NCI-H774 (cell line): ENCODE data around the gene TTC3.
A peak's percentile ranks its signal among the peaks of the same experiment; 100 is the strongest.
"Not testable (repeated sequence)": the region's sequence is repeated elsewhere in the genome, so short reads cannot be mapped to it uniquely, and the experiment has no call there.

Source experiments
- DNase-seq: peaks from one replicate; lab custom pipeline; 2025; lab: John Stamatoyannopoulos, UW

TTC3 gene, protein sequence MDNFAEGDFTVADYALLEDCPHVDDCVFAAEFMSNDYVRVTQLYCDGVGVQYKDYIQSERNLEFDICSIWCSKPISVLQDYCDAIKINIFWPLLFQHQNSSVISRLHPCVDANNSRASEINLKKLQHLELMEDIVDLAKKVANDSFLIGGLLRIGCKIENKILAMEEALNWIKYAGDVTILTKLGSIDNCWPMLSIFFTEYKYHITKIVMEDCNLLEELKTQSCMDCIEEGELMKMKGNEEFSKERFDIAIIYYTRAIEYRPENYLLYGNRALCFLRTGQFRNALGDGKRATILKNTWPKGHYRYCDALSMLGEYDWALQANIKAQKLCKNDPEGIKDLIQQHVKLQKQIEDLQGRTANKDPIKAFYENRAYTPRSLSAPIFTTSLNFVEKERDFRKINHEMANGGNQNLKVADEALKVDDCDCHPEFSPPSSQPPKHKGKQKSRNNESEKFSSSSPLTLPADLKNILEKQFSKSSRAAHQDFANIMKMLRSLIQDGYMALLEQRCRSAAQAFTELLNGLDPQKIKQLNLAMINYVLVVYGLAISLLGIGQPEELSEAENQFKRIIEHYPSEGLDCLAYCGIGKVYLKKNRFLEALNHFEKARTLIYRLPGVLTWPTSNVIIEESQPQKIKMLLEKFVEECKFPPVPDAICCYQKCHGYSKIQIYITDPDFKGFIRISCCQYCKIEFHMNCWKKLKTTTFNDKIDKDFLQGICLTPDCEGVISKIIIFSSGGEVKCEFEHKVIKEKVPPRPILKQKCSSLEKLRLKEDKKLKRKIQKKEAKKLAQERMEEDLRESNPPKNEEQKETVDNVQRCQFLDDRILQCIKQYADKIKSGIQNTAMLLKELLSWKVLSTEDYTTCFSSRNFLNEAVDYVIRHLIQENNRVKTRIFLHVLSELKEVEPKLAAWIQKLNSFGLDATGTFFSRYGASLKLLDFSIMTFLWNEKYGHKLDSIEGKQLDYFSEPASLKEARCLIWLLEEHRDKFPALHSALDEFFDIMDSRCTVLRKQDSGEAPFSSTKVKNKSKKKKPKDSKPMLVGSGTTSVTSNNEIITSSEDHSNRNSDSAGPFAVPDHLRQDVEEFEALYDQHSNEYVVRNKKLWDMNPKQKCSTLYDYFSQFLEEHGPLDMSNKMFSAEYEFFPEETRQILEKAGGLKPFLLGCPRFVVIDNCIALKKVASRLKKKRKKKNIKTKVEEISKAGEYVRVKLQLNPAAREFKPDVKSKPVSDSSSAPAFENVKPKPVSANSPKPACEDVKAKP (N-terminal part only)

DNA sequence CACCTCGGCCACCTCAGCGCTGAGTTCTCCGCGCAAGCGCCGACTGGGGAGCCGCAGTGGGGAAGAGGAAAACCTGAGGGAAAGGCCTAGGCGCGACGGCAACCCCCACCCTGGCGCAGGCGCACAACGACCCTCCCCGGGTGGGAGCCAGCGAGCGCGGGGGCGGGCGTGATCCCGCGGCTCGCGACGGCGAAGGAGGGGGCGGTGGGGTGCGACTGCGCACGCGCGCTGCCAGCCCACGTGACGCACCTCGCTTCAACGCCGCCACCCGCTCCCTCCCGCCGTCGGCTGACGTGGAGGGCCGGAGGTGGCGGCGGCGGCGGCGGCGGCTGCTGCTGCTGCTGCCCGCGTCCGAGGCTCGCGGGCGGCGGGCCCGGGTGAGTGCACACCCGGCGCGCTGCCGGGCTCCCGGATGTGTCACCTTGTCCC, at the start of gene TTC3, which contains the start of gene PIGP:
TTC3 (plus strand) TSS at position 267 of the 429 bp plus-strand sequence. CDS start 14,004 bp downstream, outside the sequence.
PIGP (minus strand) TSS at position 84 of the 429 bp plus-strand sequence. CDS start 556 bp downstream, outside the sequence.
- DNase-seq = peak; percentile 95

DNA sequence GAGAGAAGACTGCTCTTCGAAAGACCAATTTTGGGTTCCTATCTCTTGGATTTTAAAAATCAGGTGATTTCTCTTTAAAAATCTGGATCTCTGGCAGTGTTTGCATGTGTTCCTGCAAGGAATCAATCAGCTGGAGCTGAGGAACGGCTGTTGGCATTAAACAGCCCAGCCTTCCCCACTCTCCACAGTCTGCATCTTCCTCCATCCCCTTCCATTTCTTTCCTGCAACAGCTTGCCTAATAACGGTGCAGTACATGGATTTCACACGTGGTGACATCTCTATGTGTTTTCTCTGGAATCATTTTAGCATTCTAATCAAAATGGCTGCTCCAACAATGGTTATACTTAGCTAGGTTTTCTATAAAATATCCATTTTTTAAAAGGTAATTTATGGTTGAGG, 46.6 kb upstream of the TTC3 start:
- DNase-seq = no peak

DNA sequence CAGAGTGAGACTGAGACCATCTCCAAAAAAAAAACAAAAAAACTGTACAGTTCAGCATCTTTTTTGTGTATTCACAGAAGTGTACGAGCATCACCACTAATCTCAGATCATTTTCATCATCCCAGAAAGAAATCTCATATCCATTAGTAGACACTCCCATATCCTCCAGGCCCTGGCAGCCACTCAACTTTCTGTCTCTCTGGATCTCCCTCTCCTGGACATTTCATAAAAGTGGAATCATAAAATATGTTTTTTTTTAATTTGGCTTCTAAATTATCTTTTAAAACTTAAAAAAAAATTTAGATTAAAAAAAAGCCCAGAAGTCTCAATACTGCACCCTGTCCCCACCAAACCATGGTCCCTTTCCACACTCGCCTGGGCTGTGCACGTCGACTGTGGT, 44.5 kb upstream of the TTC3 start:
- no peak for DNase-seq

DNA sequence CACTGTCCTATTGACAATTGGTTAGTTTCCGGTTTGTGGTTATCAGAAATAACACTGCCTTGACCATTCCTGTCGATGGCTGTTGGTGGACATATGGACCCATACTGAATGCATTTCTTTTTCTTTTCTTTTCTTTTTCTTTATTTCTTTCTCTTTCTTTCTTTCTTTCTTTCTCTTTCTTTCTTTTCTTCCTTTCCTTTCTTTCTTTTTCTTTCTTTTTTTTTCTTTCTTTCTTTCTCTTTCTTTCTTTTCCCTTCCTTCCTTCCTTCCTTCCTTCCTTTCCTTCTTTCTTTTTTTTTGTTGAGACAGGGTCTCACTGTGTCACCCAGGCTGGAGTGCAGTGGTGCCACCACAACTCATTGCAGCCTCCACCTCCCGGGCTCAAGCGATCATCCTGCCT, 42.2 kb upstream of the TTC3 start:
- no peak for DNase-seq

DNA sequence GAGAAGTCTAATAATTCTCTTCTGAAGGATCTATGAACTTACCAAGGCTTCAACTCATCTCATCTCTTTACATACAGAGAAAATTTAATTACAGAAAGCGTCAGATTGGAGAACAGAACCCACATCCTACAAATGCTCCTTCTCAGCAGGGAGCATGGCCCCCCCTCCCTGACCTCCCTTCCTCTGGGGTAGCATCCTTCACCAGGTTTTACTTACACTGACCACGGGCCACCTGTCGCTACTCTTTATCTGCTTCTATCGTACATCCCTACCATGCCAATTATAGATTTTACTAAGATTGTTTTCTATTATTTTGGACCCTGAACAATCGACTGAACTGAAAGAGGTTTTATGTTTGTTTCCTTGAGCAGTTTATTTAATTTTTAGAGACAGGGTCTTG, 40.8 kb upstream of the TTC3 start:
- no peak for DNase-seq

DNA sequence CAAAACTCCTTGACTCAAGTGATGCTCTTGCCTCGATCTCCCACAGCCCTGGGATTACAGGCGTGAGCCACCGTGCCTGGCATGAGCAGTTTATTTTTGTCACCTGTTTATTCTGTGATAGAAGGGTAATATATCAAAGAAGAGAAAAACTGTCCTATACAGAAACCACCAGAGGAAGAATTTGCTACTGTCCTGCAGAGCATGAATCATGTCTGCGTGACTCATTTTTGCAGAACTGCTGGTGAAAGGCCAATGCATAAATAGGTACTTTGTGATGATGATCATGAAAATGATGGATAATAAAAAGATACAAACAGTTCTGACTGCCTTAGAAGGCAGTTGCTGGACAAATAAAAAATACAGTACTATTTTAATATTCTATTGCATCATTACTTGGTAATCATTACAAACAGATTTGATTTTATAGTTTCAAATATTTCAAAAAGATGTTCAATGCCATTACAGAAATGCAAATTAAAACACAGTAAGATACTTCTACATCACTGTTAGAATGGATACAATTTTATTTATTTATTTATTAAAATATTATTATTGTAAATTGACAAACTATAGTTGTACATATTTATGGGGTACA, 40.1 kb upstream of the TTC3 start:
- no peak for DNase-seq

DNA sequence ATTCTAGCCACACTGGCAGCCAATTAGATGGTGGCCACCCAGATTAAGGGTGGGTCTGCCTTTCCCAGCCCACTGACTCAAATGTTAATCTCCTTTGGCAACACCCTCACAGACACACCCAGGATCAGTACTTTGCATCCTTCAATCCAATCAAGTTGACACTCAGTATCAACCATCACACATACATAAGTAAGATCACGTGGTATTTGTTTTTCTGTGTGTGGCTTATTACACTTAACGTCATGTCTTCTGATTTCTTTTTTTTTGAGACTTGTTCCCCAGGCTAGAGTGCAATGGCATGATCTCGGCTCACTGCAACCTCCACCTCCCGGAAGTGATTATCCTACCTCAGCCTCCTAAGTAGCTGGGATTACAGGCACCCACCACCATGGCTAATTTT, 38.7 kb upstream of the TTC3 start:
- not testable (repeated sequence) for DNase-seq

DNA sequence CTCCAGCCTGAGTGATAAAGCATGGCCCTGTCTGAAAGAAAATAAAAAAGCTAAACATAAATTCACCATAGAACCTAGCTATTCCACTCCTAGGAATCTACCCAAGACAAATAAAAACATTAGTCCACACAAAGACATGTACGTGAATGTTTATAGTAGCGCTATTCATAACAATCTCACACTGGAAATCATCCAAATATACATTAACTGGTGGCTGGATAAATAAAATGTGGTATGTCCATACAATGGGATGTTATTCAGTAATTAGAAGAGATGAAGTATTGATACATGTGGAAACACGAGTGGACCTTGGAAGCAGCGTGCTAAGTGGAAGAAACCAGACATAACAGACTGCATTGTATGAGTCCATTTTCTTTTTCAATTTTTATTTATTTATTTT, 36.9 kb upstream of the TTC3 start:
- DNase-seq = no peak

DNA sequence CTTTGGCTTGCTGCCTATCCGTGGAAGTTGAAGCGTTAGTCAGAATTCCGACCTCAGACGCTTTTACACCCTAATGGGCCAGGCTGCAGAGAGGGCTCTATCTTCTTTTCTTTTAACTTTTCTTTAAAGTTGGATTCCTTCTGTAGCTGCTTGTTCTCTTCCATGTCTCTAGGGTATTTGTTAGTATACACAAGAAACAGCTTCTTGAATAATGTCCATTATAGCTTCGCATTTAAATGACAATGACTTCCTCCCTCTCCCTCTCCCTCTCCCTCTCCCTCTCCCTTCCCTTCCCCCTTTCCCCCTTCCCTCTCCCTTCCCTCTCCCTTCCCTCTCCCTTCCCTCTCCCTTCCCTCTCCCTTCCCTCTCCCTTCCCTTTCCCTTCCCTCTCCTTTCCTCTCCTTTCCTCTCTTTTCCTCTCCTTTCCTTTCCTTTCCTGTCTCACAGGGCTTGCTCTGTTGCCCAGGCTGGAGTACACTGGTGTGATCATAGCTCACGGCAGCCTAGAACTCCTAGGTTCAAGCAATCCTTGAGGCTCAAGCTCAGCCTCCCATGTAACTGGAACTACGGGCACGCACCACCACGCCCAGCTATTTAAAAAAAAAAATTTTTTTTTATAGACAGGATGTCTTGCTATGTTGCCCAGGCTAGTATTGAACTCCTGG, 33.5 kb upstream of the TTC3 start:
- no peak for DNase-seq

DNA sequence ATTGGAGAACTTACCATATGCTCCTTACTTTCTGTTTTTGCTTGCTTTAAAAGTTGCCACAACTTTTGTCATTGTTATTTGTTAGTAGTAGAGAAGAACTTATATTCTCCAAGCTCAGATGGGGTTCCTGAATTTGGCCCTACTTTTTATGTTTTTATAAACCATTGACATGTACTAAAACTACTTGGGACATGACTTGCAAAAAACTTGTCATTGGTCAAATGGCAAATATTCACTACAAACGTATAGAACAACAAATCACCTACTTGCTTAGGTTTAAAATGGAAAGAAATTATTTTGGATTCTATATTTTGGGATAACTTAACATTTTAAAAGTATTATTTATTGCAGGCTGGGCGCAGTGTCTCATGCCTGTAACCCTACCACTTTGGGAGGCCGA, 32.8 kb upstream of the TTC3 start:
- DNase-seq = no peak

DNA sequence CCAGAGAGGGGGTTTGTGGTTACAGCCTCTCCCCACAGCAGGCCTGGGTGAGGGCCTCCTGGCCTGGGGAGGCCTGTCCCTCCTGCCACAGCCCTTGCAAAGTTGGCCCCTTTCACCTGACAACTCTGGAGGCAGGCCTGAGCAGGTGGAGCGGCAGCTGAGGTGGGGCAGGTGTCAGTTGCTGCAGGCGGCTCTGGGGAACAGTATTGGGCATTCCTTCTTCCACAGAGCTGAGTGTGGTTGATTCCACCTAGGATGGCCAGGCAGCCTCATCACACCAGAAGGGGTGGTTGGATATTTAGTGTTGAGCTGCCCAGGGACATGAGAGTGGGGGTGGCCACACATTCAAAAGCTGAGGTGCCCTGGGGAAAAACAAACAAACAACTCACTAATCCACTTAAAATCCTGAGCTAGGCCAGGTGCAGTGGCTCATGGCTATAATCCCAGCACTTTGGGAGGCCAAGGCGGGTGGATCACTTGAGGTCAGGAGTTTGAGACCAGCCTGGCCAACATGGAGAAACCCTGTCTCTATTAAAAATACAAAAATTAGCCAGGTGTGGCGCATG, 31.3 kb upstream of the TTC3 start:
- peak; percentile 56 for DNase-seq

DNA sequence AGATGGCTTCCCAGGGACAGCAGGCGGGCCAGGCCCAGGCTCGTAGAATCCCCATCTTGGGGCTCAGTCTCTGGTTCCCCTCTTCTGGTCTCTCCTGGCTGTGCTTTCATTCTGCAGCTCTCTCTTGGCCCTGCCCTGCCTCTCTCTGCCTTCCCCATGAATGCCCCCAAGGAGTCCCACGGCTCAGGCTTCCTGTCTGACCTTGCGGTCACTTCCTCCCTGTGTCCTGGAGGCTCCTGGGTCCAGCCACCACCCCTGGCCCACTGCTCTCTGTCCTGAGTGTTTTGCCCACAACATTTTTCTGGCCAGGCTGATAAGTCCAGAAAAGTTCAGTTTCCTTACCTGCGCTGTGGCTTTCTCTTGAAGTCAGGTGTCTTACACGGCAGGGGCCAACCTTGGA, 29.2 kb upstream of the TTC3 start:
- no peak for DNase-seq

DNA sequence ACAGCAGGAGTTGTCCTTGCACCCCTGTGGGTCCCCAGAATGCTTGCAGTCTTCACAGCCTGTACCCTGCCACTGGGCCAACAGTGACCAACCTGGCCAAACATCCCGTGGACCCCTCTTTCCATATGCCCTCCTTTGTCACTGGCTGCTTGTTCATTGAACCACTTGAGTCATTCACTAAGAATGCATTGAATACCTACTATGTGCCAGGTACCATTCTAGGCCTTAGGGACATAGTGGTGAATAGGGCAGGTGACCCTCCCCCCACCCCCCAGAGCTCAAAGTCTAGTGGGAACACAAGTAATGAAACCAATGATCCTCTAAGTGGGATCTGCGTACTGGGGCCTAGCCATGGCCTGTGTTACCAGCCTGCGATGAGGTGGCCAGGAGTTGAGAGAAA, 28.4 kb upstream of the TTC3 start:
- DNase-seq = no peak

DNA sequence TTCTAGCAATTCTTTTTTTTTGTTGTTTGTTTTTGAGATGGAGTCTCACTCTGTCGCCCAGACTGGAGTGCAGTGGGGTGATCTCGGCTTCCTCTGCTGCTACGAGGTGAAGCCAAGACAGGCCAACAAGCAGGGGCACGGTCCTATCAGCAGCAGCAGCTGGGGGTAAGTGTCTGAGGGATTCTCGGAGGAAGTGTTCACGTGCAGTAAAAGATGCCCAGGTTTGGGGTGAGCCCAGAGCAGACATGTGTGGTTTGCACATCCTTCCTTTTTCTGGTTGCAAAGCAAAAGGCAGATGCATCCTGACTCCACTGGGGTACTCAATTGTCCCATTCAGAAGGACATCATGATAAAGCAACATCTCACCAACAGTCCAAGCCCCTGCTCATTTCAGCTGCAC, 27.9 kb upstream of the TTC3 start:
- DNase-seq = no peak

DNA sequence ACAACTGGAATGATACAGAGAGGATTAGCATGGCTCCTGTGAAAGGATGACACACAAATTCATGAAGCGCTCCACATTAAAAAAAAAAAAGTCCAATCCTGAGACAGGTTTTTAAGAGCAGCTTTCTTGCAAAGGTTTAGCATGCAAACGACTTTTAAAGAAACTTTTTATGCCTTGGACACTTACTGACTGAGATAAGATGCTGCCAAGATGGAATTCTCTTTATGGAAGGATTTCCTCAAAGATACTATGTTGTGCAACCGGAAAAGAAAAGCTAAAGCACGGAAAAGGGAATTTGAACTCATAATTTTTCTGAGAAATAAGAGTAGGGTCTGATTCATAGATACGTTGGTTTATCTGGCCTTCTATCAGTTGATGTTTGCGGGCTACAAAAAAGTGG, 27.5 kb upstream of the TTC3 start:
- DNase-seq = no peak

DNA sequence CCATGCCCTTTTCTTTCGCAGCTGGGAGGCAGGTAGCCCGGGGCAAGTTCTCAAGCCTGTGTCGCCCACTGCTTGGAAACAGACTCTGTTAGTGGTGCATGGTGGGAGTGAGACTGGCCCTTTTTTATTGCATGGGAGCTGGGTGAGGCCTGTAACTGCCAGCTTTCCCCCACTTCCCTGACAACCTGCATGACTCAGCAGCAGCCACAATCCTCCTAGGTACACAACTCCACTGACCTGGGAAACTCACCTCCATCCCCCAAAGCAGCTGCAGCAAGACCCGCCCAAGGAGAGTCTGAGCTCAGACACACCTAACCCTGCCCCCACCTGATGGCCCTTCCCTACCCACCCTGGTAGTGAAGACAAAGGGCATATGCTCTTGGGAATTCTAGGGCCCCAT, 26.0 kb upstream of the TTC3 start:
- DNase-seq = no peak

DNA sequence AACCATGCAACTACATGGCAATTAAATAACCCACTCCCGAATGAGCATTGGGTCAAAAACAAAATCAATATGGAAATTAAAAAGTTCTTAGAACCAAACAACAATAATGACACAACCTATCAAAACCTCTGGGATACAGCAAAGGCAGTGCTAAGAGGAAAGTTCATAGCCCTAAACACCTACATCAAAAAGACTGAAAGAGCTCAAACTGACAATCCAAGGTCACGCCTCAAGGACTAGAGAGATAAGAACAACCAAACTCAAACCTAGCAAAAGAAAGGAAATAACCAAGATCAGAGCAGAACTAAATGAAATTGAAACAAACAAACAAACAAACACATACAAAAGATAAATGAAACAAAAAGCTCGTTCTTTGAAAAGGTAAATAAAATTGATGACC, 23.3 kb upstream of the TTC3 start:
- not testable (repeated sequence) for DNase-seq

DNA sequence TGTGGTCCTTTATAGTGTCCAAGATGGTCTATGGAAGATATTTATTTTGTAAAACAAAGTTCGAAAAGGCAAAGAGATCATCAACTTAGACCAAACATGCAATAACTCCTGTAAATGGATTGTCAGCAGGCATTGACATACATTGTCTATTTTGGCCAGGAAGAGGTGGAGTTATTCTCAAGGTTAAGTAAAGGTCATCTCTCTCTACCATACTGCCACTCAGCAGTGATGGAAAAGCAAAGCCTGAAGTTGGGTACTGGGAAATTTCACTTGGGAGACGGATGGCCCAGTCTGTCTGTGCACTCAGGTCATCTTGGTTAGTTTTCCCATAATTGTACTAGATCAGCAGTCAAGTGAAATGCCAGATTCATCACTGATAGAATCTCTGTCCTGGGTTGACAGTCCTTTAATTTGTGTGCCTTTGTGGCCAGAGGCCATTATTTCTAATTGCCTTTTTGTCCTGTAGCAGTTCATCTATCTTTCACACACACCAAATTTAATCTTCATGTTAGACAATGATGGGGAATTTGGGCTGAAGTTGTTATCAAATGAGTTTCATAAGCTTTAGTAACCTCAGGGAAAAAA, 17.7 kb upstream of the TTC3 start:
- DNase-seq = no peak

DNA sequence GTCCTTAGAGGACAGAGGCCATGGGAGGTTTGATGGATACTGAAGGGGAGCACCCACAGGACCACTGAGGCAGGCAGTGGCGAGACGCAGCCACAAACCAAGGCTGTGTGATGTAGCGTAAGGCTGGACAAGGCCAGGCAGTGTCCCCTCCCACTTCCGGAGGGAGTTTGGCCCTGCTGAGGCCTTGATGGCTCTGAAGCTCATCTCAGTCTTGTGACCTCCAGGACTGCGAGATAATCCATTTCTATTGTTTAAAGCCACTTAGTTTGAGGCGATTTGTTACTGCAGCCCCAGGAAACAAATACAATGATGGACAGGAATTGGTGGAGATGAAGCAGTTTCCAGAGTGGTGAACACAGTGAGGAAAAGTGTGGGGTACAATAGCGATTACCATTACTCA, 15.4 kb upstream of the TTC3 start:
- DNase-seq = no peak

DNA sequence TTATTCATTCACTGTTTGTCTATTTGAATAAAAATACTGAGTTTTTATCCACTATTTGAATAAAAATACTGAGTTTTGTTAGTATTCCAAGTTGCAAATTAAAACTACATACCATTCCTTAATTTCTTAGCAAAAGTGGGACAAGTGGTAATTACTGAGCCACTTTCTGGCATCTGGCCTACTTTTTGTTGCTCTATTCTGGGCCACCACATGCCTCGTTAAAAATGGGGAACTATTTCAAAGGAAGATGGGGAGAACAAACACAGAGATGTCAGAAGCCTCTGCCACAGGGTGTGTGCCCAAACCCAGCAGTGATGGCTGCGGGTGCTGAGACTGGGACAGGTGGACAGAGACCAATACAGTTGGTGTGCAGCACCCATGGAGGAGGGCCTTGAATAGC, 14.8 kb upstream of the TTC3 start:
- no peak for DNase-seq

DNA sequence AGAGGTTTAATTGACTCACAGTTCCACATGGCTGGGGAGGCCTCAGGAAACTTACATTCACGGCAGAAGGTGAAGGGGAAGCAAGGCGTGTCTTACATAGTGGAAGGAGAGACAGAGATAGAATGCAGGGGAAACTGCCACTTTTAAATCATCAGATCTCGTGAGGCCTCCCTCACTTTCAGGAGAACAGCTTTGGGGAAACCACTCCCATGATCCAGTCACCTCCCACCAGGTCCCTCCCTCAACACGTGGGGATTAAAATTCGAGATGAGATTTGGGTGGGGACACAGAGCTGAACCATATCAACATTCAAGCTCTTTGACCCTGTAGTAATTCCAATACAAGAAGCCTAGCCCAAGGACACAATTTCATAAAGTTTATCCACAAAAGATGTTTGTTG, 13.9 kb upstream of the TTC3 start:
- DNase-seq = no peak
